DOHH2 (cell line): ENCODE measurements around the gene HYAL2.

Experiments
- EZH2phosphoT487 ChIP-seq: fragments of 200-600 bp; sonication (generic); IDR thresholded peaks from 2 replicates; pipeline ENCODE4 v1.6.1; 2017; ENCODE audit warnings: borderline replicate concordance, mild to moderate bottlenecking, antibody characterized with exemption, low read length, moderate library complexity, mixed read lengths
- TF ChIP-seq, protein P1 (sequence below): fragments of 200-600 bp; sonication (generic); IDR thresholded peaks from one replicate; pipeline ENCODE4 v1.5.1; 2014; ENCODE audit warnings: antibody characterized with exemption, mild to moderate bottlenecking, low read depth, low read length; ENCODE audit not compliant: poor library complexity, severe bottlenecking

- TF ChIP-seq, protein P1, sequence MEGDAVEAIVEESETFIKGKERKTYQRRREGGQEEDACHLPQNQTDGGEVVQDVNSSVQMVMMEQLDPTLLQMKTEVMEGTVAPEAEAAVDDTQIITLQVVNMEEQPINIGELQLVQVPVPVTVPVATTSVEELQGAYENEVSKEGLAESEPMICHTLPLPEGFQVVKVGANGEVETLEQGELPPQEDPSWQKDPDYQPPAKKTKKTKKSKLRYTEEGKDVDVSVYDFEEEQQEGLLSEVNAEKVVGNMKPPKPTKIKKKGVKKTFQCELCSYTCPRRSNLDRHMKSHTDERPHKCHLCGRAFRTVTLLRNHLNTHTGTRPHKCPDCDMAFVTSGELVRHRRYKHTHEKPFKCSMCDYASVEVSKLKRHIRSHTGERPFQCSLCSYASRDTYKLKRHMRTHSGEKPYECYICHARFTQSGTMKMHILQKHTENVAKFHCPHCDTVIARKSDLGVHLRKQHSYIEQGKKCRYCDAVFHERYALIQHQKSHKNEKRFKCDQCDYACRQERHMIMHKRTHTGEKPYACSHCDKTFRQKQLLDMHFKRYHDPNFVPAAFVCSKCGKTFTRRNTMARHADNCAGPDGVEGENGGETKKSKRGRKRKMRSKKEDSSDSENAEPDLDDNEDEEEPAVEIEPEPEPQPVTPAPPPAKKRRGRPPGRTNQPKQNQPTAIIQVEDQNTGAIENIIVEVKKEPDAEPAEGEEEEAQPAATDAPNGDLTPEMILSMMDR: no peak
- TF ChIP-seq EZH2phosphoT487: no peak
These were observed 11.3 kb upstream of the HYAL2 start for GRCh38 chr3:50333744-50334328.
